DOHH2 (cell line): ENCODE results near the gene NKPD1.

ENCODE experiments used
- EZH2phosphoT487 ChIP-seq: fragments of 200-600 bp; sonication (generic); IDR thresholded peaks from 2 replicates; pipeline ENCODE4 v1.6.1; 2017; ENCODE audit warnings: borderline replicate concordance, mild to moderate bottlenecking, antibody characterized with exemption, low read length, moderate library complexity, mixed read lengths
- TF ChIP-seq, protein P1 (sequence below): fragments of 200-600 bp; sonication (generic); IDR thresholded peaks from one replicate; pipeline ENCODE4 v1.5.1; 2014; ENCODE audit warnings: antibody characterized with exemption, mild to moderate bottlenecking, low read depth, low read length; ENCODE audit not compliant: poor library complexity, severe bottlenecking

DNA sequence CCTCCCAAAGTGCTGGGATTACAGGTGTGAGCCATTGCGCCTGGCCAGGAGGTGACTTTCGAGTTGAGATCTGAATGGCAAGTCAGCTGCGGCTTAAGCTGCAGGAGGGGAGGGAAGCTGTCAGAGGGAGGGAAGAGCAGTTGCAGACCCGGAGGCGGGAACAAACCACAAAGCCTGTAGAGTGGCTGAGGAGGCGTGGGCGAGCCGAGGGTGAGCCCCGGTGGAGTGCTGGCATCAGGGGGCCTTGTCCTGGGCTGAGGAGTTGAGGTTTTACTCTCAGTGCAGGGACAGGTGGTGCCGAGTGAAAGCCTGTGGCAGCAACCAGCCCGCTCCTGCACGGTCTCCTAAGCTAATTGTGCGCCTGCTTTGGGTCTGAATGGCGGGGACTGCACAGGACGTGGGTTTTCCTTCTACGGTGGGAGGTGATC lies 43.6 kb downstream of the NKPD1 start:
- TF ChIP-seq, protein P1, sequence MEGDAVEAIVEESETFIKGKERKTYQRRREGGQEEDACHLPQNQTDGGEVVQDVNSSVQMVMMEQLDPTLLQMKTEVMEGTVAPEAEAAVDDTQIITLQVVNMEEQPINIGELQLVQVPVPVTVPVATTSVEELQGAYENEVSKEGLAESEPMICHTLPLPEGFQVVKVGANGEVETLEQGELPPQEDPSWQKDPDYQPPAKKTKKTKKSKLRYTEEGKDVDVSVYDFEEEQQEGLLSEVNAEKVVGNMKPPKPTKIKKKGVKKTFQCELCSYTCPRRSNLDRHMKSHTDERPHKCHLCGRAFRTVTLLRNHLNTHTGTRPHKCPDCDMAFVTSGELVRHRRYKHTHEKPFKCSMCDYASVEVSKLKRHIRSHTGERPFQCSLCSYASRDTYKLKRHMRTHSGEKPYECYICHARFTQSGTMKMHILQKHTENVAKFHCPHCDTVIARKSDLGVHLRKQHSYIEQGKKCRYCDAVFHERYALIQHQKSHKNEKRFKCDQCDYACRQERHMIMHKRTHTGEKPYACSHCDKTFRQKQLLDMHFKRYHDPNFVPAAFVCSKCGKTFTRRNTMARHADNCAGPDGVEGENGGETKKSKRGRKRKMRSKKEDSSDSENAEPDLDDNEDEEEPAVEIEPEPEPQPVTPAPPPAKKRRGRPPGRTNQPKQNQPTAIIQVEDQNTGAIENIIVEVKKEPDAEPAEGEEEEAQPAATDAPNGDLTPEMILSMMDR: no peak
- no peak for TF ChIP-seq EZH2phosphoT487
